Limb (tissue), 2 donors: ENCODE results near the gene ANKRD26.

ENCODE experiments used
- DNase-seq, 2 donors: peaks; one replicate each; pipeline ENCODE4 v3.0.0-alpha.2; 2016; ENCODE audit errors: extremely low spot score in 2 of 2

ANKRD26 gene

DNA sequence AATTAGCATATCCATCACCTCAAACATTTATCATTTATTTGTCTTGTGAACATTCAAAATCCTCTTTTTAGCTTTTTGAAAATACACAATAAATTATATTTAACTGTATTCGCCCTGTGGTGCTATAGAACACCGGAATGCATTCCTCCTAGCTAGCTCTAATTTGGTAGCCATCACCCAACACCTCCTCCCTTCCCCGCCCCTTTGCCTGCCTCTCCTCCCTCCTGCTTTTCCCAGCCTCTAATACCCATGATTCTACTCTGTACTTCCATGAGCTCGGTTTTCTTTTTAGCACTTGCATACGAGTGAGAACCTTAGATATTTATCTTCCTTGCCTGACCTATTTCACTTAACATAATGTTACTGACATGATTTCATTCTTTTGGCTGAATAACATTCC is 80.1 kb downstream of the ANKRD26 start:
- no peak for DNase-seq

DNA sequence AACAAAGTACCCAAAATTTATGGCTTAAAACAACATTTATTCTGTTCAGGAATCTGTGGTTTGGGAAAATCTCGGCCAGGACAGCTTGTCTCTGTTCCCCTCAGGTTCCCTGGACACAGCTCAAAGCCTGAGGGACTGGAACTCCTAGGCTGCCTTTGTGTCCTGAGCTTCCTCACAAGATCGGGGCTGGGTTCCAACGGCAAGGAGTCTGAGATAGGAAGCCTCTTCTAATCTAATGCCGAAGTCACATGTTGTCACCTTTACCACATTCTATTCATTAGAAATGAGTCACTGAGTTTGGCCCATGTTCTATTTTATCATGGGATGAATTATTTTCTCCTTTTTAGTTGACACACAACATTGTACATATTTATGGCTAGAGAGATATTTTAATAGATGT is 80.5 kb downstream of the ANKRD26 start:
- DNase-seq = no peak

DNA sequence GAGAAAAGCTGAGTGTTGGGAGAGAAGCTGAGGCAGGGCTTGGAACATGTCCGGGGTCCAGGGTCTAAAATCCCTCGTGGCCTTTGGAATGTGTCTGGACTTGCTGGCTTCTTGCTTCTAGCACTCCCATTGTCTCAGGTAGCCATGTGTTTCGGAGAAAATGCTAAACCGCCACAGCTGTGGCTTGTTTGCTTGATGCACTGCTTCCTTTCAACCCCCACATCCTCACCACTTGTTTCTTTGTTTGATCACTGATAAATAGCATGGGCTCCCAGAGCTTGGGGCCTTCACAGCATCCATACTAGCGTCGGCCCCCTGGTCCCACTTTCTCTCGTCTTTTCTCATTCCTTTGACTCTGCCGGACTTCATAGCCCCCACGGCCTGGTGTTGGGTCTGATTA is 102.7 kb downstream of the ANKRD26 start:
- no peak for DNase-seq

DNA sequence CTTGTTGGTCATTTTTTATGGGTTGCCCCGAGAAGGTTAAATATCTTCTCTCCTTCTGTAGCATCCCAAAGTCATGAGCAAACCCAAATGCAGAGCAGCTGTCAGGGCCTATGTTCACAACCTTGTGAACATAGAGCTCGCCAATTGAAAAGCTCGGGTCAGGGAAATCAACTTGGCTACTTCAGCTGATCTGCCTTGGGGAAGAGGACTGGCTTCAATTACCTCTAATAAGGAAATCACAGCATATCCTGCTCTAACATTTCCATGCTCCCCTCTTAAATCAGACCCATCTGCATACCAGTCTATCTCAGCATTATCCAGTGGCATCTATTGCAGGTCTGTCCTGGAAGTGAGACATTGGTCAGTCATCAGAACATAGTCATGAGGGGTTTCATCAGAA is 105.6 kb downstream of the ANKRD26 start:
- no peak for DNase-seq

DNA sequence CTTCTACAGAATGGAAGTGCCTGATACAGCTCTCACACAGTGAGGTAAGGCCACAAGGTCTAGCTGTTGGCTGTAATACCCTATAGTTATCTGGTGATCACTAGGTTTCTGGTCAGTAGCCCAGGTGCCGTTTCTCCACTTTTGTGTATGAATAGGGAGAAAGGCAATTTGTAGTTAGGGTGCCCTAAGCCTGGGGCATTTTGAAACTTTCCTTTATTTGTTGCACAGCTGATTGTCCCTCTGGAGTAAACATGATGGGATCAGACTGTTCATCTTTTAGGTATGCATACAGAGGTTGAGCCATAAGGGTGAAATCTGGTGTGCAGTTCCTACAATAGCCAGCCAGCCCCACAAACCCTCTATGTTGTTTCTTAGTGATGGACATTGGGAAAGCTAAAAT is 112.4 kb downstream of the ANKRD26 start:
- DNase-seq = no peak

DNA sequence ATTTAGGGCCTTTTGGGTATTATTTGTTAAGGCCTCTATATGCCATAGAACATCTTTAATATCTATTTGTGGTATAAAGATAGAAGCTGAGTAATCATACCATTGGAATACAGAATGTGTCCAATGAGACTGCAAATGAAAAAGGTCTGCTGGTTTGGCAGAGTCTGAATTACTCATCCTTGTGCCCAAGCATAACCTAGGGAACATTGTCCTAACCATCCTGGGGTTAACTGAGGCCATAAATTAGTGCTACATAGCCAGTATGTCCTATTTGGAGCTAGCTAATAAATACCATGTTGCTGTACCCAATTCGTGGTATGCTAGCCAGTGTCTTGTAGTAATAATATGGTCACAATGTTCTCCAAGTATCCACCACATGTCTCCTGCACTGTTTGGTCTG is 117.1 kb downstream of the ANKRD26 start:
- no peak for DNase-seq

DNA sequence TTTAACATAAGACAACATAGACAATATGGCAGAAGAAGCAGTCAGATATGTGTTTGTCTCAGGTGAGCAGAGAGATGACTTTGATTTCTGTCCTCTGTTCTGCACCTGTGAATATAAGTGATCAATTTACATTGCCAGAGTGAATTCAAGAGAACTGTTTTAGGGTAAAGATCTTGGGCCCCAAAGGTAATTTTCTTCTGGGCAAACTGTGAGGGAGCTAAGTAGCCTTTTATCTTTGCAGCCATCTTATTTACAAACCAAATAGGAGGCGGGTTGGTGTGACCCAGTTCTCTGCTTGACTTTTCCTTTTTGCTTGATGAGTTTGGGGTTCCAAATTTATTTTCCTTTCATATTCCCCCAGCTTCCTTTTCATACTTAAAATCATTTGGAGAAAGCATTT is 118.2 kb downstream of the ANKRD26 start:
- DNase-seq = no peak

DNA sequence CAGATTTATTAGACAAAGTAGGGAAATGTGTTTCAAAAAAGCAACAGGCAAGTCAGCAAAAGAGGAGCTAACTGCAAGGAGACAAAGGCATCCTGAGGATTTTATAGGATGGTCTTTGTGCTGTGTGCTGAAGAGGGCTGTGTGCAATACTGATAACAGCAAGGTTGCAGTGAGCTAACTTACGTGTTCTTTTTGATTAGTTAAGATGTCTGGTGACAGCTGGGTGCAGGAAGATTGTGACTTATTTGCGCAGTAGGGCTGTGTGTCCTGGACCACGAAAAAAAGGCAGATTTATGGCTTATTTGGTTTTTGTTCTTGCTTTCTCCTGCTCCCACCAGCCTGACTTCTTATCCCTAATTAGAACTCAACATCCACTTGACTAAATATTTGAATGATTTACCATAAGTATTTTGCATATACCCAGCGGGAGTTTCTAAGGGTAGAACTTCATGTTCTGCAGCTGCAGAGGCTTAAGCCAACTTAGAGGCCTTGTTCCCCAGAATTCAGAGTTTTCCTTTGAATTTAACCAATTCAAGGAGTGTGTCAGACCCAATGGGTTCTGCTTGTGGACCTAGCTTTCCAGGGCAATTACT is 119.0 kb downstream of the ANKRD26 start:
- DNase-seq = no peak

DNA sequence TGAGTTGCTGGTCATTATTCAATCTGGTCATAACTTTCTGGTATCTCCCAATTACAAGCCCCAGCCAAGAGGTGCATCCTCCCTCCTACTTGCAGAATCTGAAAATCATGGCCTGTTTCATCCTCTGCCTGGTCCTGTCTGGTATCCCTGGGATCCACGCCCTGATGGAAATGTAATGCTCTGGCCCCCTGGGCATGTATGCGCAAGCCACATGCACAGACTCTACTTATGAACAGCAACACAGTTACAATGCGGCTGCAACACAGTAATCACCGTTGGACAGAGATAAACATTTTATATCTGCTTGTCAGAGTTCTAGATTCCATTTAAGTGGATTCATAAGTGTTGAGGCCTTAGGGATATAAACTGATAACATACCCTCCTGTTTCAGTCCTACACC is 121.8 kb downstream of the ANKRD26 start:
- no peak for DNase-seq

DNA sequence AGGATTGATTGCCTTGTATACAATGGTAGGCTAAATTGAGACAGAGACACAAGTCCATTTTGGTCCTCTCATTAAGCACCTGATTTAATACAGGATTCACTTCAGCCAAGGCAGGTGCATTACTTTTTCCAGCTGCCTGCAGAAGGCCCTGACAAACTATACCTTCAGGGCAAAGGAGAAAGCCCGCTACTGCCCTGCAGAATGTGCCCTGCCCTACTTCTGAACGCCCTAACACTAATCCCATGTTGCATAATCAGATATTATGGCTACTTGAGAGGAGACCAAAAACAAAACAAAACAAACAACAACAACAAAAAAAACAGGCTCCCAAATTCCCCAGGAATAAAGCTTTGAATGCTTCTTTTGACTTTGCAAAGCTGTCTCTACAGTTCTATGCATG is 122.7 kb downstream of the ANKRD26 start:
- DNase-seq = no peak

DNA sequence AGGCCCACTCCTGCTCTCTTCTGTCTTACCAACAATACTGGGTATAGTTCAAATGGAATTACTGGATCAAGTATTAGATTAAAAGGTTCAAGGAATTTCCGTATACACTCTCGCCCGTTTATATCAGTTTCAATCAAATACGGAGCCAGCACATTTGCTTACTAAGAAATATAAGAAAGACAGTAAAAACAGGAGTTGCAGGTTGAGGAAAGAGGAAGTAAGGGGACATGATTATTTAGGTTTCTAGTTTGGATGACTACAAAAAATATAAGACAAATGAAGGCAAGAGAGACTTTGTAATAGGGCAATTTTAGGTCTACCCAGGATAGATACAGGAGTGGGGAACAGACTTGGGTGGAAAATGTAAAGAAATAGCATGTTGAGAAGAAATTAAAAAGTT is 129.6 kb downstream of the ANKRD26 start:
- no peak for DNase-seq

DNA sequence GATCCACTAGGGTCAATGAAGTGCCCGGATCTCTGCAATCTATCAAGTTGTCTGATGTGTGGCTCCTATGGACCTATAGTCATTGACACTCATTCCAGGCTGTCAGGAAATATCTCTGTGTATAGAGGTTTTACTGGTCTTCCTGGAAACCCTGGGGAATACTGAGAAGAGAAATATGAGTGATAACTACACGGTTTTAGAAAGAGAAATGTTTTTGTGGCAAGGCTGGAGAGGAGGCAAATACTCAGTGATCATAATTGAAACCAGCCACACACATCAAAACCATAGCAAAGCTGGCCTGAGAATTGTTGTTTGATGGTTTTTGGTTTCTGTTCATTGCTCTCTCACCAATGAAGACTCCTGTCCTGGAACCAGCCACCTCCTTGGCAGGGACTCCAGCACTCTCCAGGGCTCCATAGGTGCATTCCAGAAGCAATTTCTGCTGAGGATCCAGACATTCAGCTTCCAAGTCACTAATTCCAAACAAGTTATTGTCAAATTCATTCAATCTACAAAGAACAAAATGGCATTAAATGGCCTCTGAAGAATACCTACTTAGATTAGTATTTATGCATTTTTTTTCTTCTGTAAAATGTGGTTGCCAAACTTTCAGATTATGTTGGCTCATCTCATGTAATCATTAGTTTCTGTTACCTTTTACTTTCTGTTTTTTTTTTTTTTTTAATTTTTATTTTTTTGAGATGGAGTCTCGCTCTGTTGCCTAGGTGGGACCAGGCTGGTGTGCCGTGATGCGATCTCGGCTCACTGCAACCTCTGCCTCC is 131.0 kb downstream of the ANKRD26 start:
- DNase-seq = no peak

DNA sequence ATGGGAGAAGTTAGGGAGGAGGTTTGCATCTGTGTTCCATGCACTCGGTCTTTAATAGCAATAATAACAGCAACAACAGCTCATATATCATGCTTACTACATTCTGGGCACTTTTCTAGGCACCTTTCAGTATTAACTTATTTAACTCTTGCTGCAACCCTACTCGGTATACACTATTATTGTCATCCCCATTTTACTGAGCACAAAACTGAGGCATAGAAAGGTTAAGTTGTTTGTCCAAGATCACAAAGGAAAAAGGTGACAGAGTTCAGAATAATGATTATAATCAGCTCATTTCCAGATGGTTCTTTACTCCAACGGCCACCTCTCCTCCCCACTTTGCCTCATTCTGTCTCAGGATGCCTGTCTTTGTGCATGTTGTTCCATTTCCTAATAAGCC is 137.5 kb downstream of the ANKRD26 start:
- DNase-seq = no peak

DNA sequence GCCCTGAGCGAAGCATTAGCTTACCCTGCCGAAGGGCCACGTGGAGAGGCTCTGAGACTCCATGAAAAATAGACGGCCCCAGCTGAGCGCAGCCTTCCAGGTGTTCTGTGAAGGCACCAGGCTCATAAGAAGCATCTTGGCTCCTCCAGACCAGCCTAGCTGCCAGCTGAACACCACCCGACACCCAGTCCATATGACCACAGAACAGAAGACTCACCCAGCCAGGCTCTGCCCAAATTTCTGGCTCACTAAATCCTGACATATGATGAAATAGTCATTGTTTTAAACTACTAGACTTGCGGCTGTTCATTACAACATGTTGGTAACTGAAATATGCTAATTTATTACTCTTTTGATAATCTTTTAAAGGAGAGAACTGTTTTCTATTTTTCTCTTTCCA is 140.0 kb downstream of the ANKRD26 start:
- no peak for DNase-seq

DNA sequence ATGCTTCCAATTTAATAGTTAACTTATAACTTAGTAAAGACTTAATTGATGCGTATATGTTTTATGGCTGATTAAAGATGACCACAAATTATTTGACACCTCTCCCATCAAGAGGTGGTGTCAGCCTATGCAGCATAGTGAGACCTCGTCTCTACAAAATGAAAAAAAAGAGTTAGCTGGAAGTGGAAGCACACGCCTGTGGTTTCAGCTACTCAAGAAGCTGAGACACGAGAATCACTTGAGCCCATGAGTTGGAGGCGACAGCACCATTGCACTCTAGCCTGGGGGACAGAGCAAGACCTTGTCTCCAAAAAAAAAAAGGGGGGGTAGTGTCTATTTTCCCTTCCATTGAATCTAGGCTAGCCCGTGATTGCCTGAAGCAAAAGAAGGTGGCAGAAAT is 140.5 kb downstream of the ANKRD26 start:
- DNase-seq = no peak
